H1 (cell line): ENCODE data around the gene DPP10. TPM values are rescaled to one million over a fixed set of nuclear protein-coding genes. Genes with fewer than 3 reads are reported as not detected.

Source experiments
- CTCF ChIA-PET: fragments of 300-600 bp; sonication (Branson Sonifier 250); formaldehyde crosslinking; loops from one replicate; lab custom pipeline; 2021; ENCODE audit not compliant: partially characterized antibody; lab: Charles Lee
- POLR2A ChIA-PET: fragments of 300-600 bp; sonication (Branson Sonifier 250); formaldehyde crosslinking; loops from one replicate; lab custom pipeline; 2021; ENCODE audit warnings: inconsistent platforms; ENCODE audit not compliant: partially characterized antibody; lab: Charles Lee
- DNase-seq, 2 experiments: peaks; one replicate each; pipeline versions ENCODE4 v3.0.0 to v3.0.0-alpha.2; 2010 to 2022; ENCODE audit warnings: low spot score in 2 of 2, low read depth in 1 of 2, mixed read lengths in 1 of 2
- FAIRE-seq: peaks from 2 replicates; lab custom pipeline; 2011; peaks lifted over from hg19 to GRCh38; lab: Jason Lieb, UNC
- H2AFZ ChIP-seq: 2 replicates; pipeline ENCODE4 v1.8.1; 2012; ENCODE audit warnings: low read length, inconsistent platforms
- H2AK5ac ChIP-seq: 2 replicates; pipeline ENCODE4 v1.6.1; 2013; ENCODE audit warnings: low read depth, low read length
- H2BK120ac ChIP-seq: replicated peaks from 2 replicates; pipeline ENCODE3; 2013; ENCODE audit warnings: low read depth, low read length, inconsistent platforms
- H2BK12ac ChIP-seq: 2 replicates; pipeline ENCODE4 v1.6.1; 2013; ENCODE audit warnings: low read depth, low read length
- H2BK15ac ChIP-seq: 2 replicates; pipeline ENCODE4 v1.6.1; 2013; ENCODE audit warnings: low read length
- H2BK20ac ChIP-seq: 2 replicates; pipeline ENCODE4 v1.6.1; 2013; ENCODE audit warnings: low read length
- H2BK5ac ChIP-seq: 2 replicates; pipeline ENCODE4 v1.6.1; 2013; ENCODE audit warnings: low read depth, low read length
- H3K14ac ChIP-seq: 2 replicates; pipeline ENCODE4 v1.6.1; 2013; ENCODE audit warnings: inconsistent platforms; ENCODE audit not compliant: insufficient read length
- H3K18ac ChIP-seq: 2 replicates; pipeline ENCODE4 v1.6.1; 2013; ENCODE audit warnings: low read length; ENCODE audit errors: extremely low read depth
- H3K23ac ChIP-seq: 2 replicates; pipeline ENCODE4 v1.6.1; 2013; ENCODE audit warnings: inconsistent platforms; ENCODE audit not compliant: insufficient read length
- H3K23me2 ChIP-seq: 2 replicates; pipeline ENCODE4 v1.6.1; 2013; ENCODE audit warnings: low read depth, low read length
- H3K27ac ChIP-seq: 2 replicates; pipeline ENCODE4 v1.6.1; 2011; ENCODE audit warnings: low read depth, low read length, inconsistent platforms
- H3K27me3 ChIP-seq, 4 experiments: replicated peaks in 1 of 4; 1 replicate in 1 of 4; 2 replicates in 3 of 4; pipeline versions ENCODE4 v1.6.1 to v1.8.1; 2011 to 2013; ENCODE audit warnings: low read length in 3 of 4, mild to moderate bottlenecking in 3 of 4, inconsistent platforms in 2 of 4, mixed read lengths in 2 of 4, moderate library complexity in 1 of 4; ENCODE audit not compliant: control insufficient read depth in 3 of 4, insufficient read depth in 3 of 4; ENCODE audit errors: extremely low read depth in 1 of 4
- H3K36me3 ChIP-seq, 4 experiments: 2 replicates each; pipeline versions ENCODE4 v1.6.1 to v1.8.1; 2011 to 2013; ENCODE audit warnings: mild to moderate bottlenecking in 4 of 4, low read length in 3 of 4, moderate library complexity in 2 of 4, control low read depth in 1 of 4, inconsistent platforms in 1 of 4; ENCODE audit not compliant: insufficient read depth in 4 of 4, control insufficient read depth in 2 of 4
- H3K4ac ChIP-seq: replicated peaks from 2 replicates; pipeline ENCODE3; 2013; ENCODE audit warnings: low read length, low read depth, mixed read lengths, inconsistent platforms; ENCODE audit not compliant: insufficient read length
- H3K4me1 ChIP-seq, 4 experiments: replicated peaks in 1 of 4; 1 replicate in 1 of 4; 2 replicates in 3 of 4; pipeline versions ENCODE4 v1.6.1 to v1.8.1; 2011 to 2013; ENCODE audit warnings: low read length in 3 of 4, inconsistent platforms in 2 of 4, mixed read lengths in 1 of 4; ENCODE audit not compliant: insufficient read depth in 4 of 4, control insufficient read depth in 3 of 4
- H3K4me2 ChIP-seq, 2 experiments: 2 replicates each; pipeline versions ENCODE4 v1.6.1 to v1.8.1; 2011 to 2013; ENCODE audit warnings: low read depth in 2 of 2, low read length in 2 of 2, control low read depth in 1 of 2, inconsistent platforms in 1 of 2, mild to moderate bottlenecking in 1 of 2; ENCODE audit not compliant: insufficient read depth in 1 of 2
- H3K4me3 ChIP-seq, 4 experiments: fragments of 200-600, 300-600 bp in 1 of 4; sonication (generic), shearing (Covaris generic), sonication (Bioruptor Twin) in 1 of 4; 2 replicates each; pipeline versions ENCODE4 v1.5.1 to v1.8.1; 2011 to 2016; ENCODE audit warnings: low read length in 4 of 4, low read depth in 3 of 4, control low read depth in 2 of 4, inconsistent platforms in 2 of 4, mild to moderate bottlenecking in 2 of 4, mixed read lengths in 1 of 4, moderate library complexity in 1 of 4; ENCODE audit not compliant: insufficient read depth in 2 of 4; ENCODE audit errors: extremely low read depth in 1 of 4
- H3K56ac ChIP-seq: replicated peaks from 2 replicates; pipeline ENCODE3; 2013; ENCODE audit warnings: low read depth, mild to moderate bottlenecking, mixed read lengths, low read length, inconsistent platforms; ENCODE audit not compliant: insufficient read length
- H3K79me1 ChIP-seq: 2 replicates; pipeline ENCODE4 v1.6.1; 2013; ENCODE audit warnings: low read depth, low read length, control low read depth
- H3K79me2 ChIP-seq, 2 experiments: 2 replicates each; pipeline versions ENCODE4 v1.6.1 to v1.8.1; 2012 to 2013; ENCODE audit warnings: low read length in 2 of 2, mild to moderate bottlenecking in 2 of 2, inconsistent platforms in 1 of 2; ENCODE audit not compliant: insufficient read depth in 2 of 2, control insufficient read depth in 1 of 2
- H3K9ac ChIP-seq, 4 experiments: replicated peaks in 1 of 4; 1 replicate in 1 of 4; 2 replicates in 3 of 4; pipeline versions ENCODE4 v1.6.1 to v1.8.1; 2011 to 2013; ENCODE audit warnings: low read depth in 3 of 4, low read length in 3 of 4, control low read depth in 2 of 4, mild to moderate bottlenecking in 2 of 4, moderate library complexity in 2 of 4, inconsistent platforms in 1 of 4; ENCODE audit errors: extremely low read depth in 1 of 4
- H3K9me3 ChIP-seq, 2 experiments: 2 replicates each; pipeline versions ENCODE4 v1.6.1 to v1.8.1; 2012 to 2013; ENCODE audit warnings: mild to moderate bottlenecking in 2 of 2, moderate library complexity in 2 of 2, control low read depth in 1 of 2, inconsistent platforms in 1 of 2, low read depth in 1 of 2, low read length in 1 of 2, mixed read lengths in 1 of 2; ENCODE audit not compliant: insufficient read depth in 2 of 2
- H4K20me1 ChIP-seq, 2 experiments: replicated peaks in 1 of 2; 2 replicates each; pipeline versions ENCODE3 to v1.8.1; 2011 to 2013; ENCODE audit warnings: inconsistent platforms in 2 of 2, low read length in 2 of 2, mild to moderate bottlenecking in 1 of 2; ENCODE audit not compliant: insufficient read depth in 2 of 2, control insufficient read depth in 1 of 2
- H4K5ac ChIP-seq: 2 replicates; pipeline ENCODE4 v1.6.1; 2013; ENCODE audit warnings: low read length, low read depth, mixed read lengths, inconsistent platforms; ENCODE audit not compliant: insufficient read length
- H4K8ac ChIP-seq: 2 replicates; pipeline ENCODE4 v1.8.0; 2013; ENCODE audit warnings: mild to moderate bottlenecking, moderate library complexity, low read length, inconsistent platforms; ENCODE audit not compliant: insufficient read depth; ENCODE audit errors: extremely low read depth
- H4K91ac ChIP-seq: replicated peaks from 2 replicates; pipeline ENCODE3; 2013; ENCODE audit warnings: low read length, mixed read lengths, inconsistent platforms; ENCODE audit not compliant: insufficient read length
- BCL11A ChIP-seq, 2 experiments: IDR thresholded peaks; one replicate each; pipeline ENCODE4 v1.6.1; 2011; ENCODE audit warnings: low read depth in 2 of 2, low read length in 2 of 2, mild to moderate bottlenecking in 2 of 2
- KDM5A ChIP-seq: fragments of 200-600 bp; IDR thresholded peaks from 2 replicates; pipeline ENCODE4 v1.7.1; 2012; ENCODE audit warnings: mild to moderate bottlenecking, low read length, inconsistent platforms, mixed read lengths
- POLR2AphosphoS5 ChIP-seq: IDR thresholded peaks from 2 replicates; pipeline ENCODE4 v1.6.1; 2011; ENCODE audit warnings: low read depth, low read length
- POU5F1 ChIP-seq: IDR thresholded peaks from 2 replicates; pipeline ENCODE4 v1.6.1; 2011; ENCODE audit warnings: low read depth, mild to moderate bottlenecking, low read length, moderate library complexity
- SIN3A ChIP-seq, 2 experiments: IDR thresholded peaks in 1 of 2; conservative IDR thresholded peaks in 1 of 2; 2 replicates each; pipeline ENCODE4 v1.6.1; 2011 to 2012; ENCODE audit warnings: low read length in 2 of 2, improper control_type of control experiment in 1 of 2, low read depth in 1 of 2, mild to moderate bottlenecking in 1 of 2
- TBP ChIP-seq: IDR thresholded peaks from 2 replicates; pipeline ENCODE4 v1.6.1; 2011; ENCODE audit warnings: low read depth, low read length, improper control_type of control experiment
- YY1 ChIP-seq: IDR thresholded peaks from 2 replicates; pipeline ENCODE4 v1.6.1; 2011; ENCODE audit warnings: low read depth, mild to moderate bottlenecking, low read length
- ZNF274 ChIP-seq: IDR thresholded peaks from 2 replicates; pipeline ENCODE4 v1.7.0; 2012; ENCODE audit warnings: low read length, borderline replicate concordance; ENCODE audit errors: extremely low read depth
- WGBS, 2 experiments: shearing (Covaris generic) in 1 of 2; methylation state at CpG; one replicate each; pipeline versions ENCODE4 v1.1.6 to v1.1.7; 2013 to 2015; ENCODE audit warnings: low lambda C conversion rate in 2 of 2, mixed read lengths in 2 of 2, inconsistent platforms in 1 of 2, low coverage in 1 of 2, missing lambda C conversion rate in 1 of 2; ENCODE audit not compliant: insufficient replicate concordance in 2 of 2, insufficient coverage in 1 of 2, insufficient read length in 1 of 2; ENCODE audit errors: extremely low coverage in 1 of 2, missing lambda C conversion rate in 1 of 2; 5-methylcytosine and 5-hydroxymethylcytosine counted together
- polyA plus RNA-seq, 7 experiments: library from polyadenylated mRNA; depleted of rRNA in 3 of 7; stranded (reverse) in 5 of 7; unstranded in 2 of 7; fragments of >200 nt in 5 of 7; fragments of 200-250 nt in 2 of 7; gene quantifications; 1 replicate in 5 of 7; 2 replicates in 1 of 7; 4 replicates in 1 of 7; pipeline versions ENCODE4 v1.2.1 to v1.2.3, GENCODE V29; 2011 to 2013; ENCODE audit warnings: missing spikeins in 2 of 7, mixed read lengths in 2 of 7
- total RNA-seq: library from RNA; stranded (reverse); fragmentation: NEBNext Ultra II Directional; extraction: Animal tissue kit (Norgen Biotek cat#: 25700); gene quantifications from 2 replicates; pipeline ENCODE4 v1.2.1, GENCODE V29; 2021
- TF ChIP-seq, protein P1 (sequence below), 3 experiments: IDR thresholded peaks; 1 replicate in 2 of 3; 2 replicates in 1 of 3; pipeline versions ENCODE4 v1.5.1 to v1.6.1; 2011; ENCODE audit warnings: low read length in 3 of 3, mild to moderate bottlenecking in 3 of 3, inconsistent platforms in 2 of 3, low read depth in 1 of 3, moderate library complexity in 1 of 3; ENCODE audit not compliant: insufficient read depth in 1 of 3; ENCODE audit errors: control extremely low read depth in 1 of 3
- TF ChIP-seq, protein P2 (sequence below): IDR thresholded peaks from 2 replicates; pipeline ENCODE4 v1.6.1; 2012; ENCODE audit warnings: inconsistent platforms

Gene DPP10
- total and polyA plus RNA-seq, 2 of the 8 experiments (the other 6 are each of a cell fraction or from before 2014, with no cell fraction given): 3.3 to 7.2 TPM

- Histone ChIP-seq H4K91ac (no peak overlapping the region), H3K56ac (no peak overlapping the region), H4K8ac (no peak overlapping the region), H3K79me2 (no peaks in the 10 kb centered on the region), H3K23ac (no peak overlapping the region), H4K20me1 (no peaks in the 10 kb centered on the region), H3K23me2 (no peaks in the 10 kb centered on the region), H3K4ac (no peak overlapping the region), H2BK5ac (no peak overlapping the region), H3K4me1 (0 out of 7 replicates have a peak, but pooled peaks cover 0 to 2% (median 0%) of the 10 kb centered on the region in 4 experiments), H3K4me3 (no peak overlapping the region), H3K4me2 (no peak overlapping the region), H3K9me3 (0 out of 4 replicates have a peak, but pooled peaks cover 0 to 2% of the 10 kb centered on the region in 2 experiments), H3K36me3 (no peaks in the 10 kb centered on the region), H3K27me3 (no peaks in the 10 kb centered on the region), H3K27ac (no peak overlapping the region), H2BK15ac (no peak overlapping the region), H2AK5ac (no peak overlapping the region), H2BK12ac (no peak overlapping the region), H3K9ac (no peak overlapping the region), H3K18ac (no peak overlapping the region), H2BK120ac (no peak overlapping the region), H3K79me1 (no peaks in the 10 kb centered on the region), H2AFZ (peak overlapping the region; percentile 1; the same call in 1 of the 2 replicates), H3K14ac (no peak overlapping the region), H2BK20ac (no peak overlapping the region), H4K5ac (no peak overlapping the region)
- ChIA-PET CTCF (interaction anchor here (1.1 kb wide), 1 partner anchor 9 kb away, joined by 4 read pairs; no protein-coding TSS in a partner anchor), POLR2A (no interaction called here)
- FAIRE-seq: no peak
- no peak for DNase-seq
- 89% methylated on average over 5 of the region's 5 CpGs; no CpG with 5 or more reads in 1 of the 2 experiments for WGBS, 2 experiments
- TF ChIP-seq SIN3A (conservative IDR thresholded peaks at IDR 0.05 in 1 of 2, IDR thresholded peaks at IDR 0.05 in 1 of 2; ENCODE audit: low read depth in 1 of 2, low read length in 2 of 2): no peak
- TF ChIP-seq POLR2AphosphoS5: no peak
- TF ChIP-seq TBP: no peak
- no peak for TF ChIP-seq BCL11A (IDR thresholded peaks at IDR 0.05; ENCODE audit: low read depth in 2 of 2, low read length in 2 of 2)
- no peak for TF ChIP-seq ZNF274
- TF ChIP-seq YY1: no peak
- no peak for TF ChIP-seq POU5F1
- no peak for TF ChIP-seq KDM5A
- TF ChIP-seq, protein P1, sequence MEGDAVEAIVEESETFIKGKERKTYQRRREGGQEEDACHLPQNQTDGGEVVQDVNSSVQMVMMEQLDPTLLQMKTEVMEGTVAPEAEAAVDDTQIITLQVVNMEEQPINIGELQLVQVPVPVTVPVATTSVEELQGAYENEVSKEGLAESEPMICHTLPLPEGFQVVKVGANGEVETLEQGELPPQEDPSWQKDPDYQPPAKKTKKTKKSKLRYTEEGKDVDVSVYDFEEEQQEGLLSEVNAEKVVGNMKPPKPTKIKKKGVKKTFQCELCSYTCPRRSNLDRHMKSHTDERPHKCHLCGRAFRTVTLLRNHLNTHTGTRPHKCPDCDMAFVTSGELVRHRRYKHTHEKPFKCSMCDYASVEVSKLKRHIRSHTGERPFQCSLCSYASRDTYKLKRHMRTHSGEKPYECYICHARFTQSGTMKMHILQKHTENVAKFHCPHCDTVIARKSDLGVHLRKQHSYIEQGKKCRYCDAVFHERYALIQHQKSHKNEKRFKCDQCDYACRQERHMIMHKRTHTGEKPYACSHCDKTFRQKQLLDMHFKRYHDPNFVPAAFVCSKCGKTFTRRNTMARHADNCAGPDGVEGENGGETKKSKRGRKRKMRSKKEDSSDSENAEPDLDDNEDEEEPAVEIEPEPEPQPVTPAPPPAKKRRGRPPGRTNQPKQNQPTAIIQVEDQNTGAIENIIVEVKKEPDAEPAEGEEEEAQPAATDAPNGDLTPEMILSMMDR (IDR thresholded peaks at IDR 0.05; ENCODE audit: control extremely low read depth in 1 of 3, insufficient read depth in 1 of 3, low read depth in 1 of 3, low read length in 3 of 3): no peak
- TF ChIP-seq, protein P2, sequence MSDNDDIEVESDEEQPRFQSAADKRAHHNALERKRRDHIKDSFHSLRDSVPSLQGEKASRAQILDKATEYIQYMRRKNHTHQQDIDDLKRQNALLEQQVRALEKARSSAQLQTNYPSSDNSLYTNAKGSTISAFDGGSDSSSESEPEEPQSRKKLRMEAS: no peak
Measured at GRCh38 chr2:114700440-114700839, 258.0 kb downstream of the DPP10 start.
